Measurements from ENCODE around the gene RALGAPA2.

DNA sequence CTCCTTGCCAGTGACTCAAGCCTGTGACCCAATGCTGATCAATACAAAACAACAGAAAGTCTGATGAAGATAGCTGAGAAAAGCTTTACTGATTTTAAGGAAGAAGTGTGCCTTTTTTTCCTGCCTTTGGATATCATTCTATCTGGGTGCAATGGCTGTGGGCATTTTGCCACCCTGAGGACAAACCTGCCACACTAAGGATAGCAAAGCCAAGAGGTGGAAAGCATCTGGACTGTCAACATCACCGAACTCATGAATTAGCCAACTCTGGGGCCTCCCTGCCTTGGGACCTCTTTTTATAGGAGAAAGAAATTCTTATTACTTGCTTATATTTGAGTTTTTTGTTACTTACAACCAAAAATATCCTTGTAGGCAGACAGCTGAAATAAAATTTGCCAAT, 19.9 kb downstream of the RALGAPA2 start:
- TF ChIP-seq YY1 (IDR thresholded peaks at IDR 0.05; ENCODE audit: insufficient read depth, insufficient read length) = no peak
- no peak for TF ChIP-seq ZNF274 (IDR thresholded peaks at IDR 0.05; ENCODE audit: low read depth, low read length)
- TF ChIP-seq SUZ12 (IDR thresholded peaks at IDR 0.05; ENCODE audit: extremely low read depth, insufficient read depth, insufficient read length) = no peak

Measured in NT2/D1 (cell line).